ENCODE measurements around the gene NMT2.

NMT2 gene

GRCh38 chr10:15201589-15202300 is 33.3 kb upstream of the NMT2 start:
- Histone ChIP-seq H3K27me3 (no peaks in the 10 kb centered on the region), H3K4me1 (no peaks in the 10 kb centered on the region; the same call in 1 of the 2 replicates), H3K36me3 (peaks cover 3% of the 10 kb centered on the region; the same call in 1 of the 2 replicates), H3K27ac (no peak overlapping the region), H3K4me3 (no peak overlapping the region), H3K9ac (no peak overlapping the region), H3K9me3 (no peaks in the 10 kb centered on the region), H3K4me2 (no peak overlapping the region), H4K20me1 (no peaks in the 10 kb centered on the region)
- TF ChIP-seq Cebpa-rat (IDR thresholded peaks at IDR 0.05) = no peak

- no peaks in the 10 kb centered on the region for H3K27me3 ChIP-seq
- H3K4me1 ChIP-seq = no peaks in the 10 kb centered on the region; the same call in 1 of the 2 replicates
- no peak overlapping the region for H3K4me3 ChIP-seq
- H3K4me2 ChIP-seq = no peak overlapping the region
- no peak overlapping the region for H3K9ac ChIP-seq
- H3K36me3 ChIP-seq = peaks cover under 1% of the 10 kb centered on the region; the same call in 1 of the 2 replicates
- no peaks in the 10 kb centered on the region for H4K20me1 ChIP-seq
- no peak for TF ChIP-seq Cebpa-rat (IDR thresholded peaks at IDR 0.05)
- no peaks in the 10 kb centered on the region for H3K9me3 ChIP-seq
- no peak overlapping the region for H3K27ac ChIP-seq
Measured at GRCh38 chr10:15200626-15201025, 32.1 kb upstream of the NMT2 start.

GRCh38 chr10:15197911-15198310 is 29.4 kb upstream of the NMT2 start:
- peaks cover 11% of the 10 kb centered on the region; the same call in 1 of the 2 replicates for H3K9me3 ChIP-seq
- H3K4me3 ChIP-seq = no peak overlapping the region
- H3K4me1 ChIP-seq = no peaks in the 10 kb centered on the region; the same call in 1 of the 2 replicates
- H3K27ac ChIP-seq = no peak overlapping the region
- no peak overlapping the region for H3K4me2 ChIP-seq
- H3K27me3 ChIP-seq = no peaks in the 10 kb centered on the region
- TF ChIP-seq Cebpa-rat (IDR thresholded peaks at IDR 0.05) = no peak
- no peaks in the 10 kb centered on the region for H3K36me3 ChIP-seq
- H3K9ac ChIP-seq = no peak overlapping the region
- H4K20me1 ChIP-seq = no peaks in the 10 kb centered on the region

GRCh38 chr10:15197276-15197675 is 28.8 kb upstream of the NMT2 start:
- H3K4me2 ChIP-seq = no peak overlapping the region
- H3K27me3 ChIP-seq = no peaks in the 10 kb centered on the region
- no peaks in the 10 kb centered on the region for H4K20me1 ChIP-seq
- no peak overlapping the region for H3K9ac ChIP-seq
- peaks cover 11% of the 10 kb centered on the region; the same call in 1 of the 2 replicates for H3K9me3 ChIP-seq
- no peak overlapping the region for H3K4me3 ChIP-seq
- H3K36me3 ChIP-seq = no peaks in the 10 kb centered on the region
- no peak overlapping the region for H3K27ac ChIP-seq
- TF ChIP-seq Cebpa-rat (IDR thresholded peaks at IDR 0.05) = no peak
- H3K4me1 ChIP-seq = peaks cover under 1% of the 10 kb centered on the region; the same call in 1 of the 2 replicates

GRCh38 chr10:15196021-15196834 is 27.7 kb upstream of the NMT2 start:
- H3K4me2 ChIP-seq = no peak overlapping the region
- H3K9ac ChIP-seq = no peak overlapping the region

GRCh38 chr10:15189133-15189885 is 20.8 kb upstream of the NMT2 start:
- no peak for TF ChIP-seq Cebpa-rat (IDR thresholded peaks at IDR 0.05)
- H3K36me3 ChIP-seq = no peaks in the 10 kb centered on the region
- no peak overlapping the region for H3K9ac ChIP-seq
- peaks cover 9% of the 10 kb centered on the region; the same call in 1 of the 2 replicates for H3K4me1 ChIP-seq
- peaks cover 10% of the 10 kb centered on the region; the same call in 1 of the 2 replicates for H3K9me3 ChIP-seq
- H3K4me2 ChIP-seq = no peak overlapping the region
- H4K20me1 ChIP-seq = no peaks in the 10 kb centered on the region
- no peak overlapping the region for H3K27ac ChIP-seq
- no peaks in the 10 kb centered on the region for H3K27me3 ChIP-seq
- H3K4me3 ChIP-seq = no peak overlapping the region

More at GRCh38 chr10:15196021-15196834, 27.7 kb upstream of the NMT2 start:
- no peak for TF ChIP-seq Cebpa-rat (IDR thresholded peaks at IDR 0.05)
- no peak overlapping the region for H3K4me3 ChIP-seq
- peaks cover 11% of the 10 kb centered on the region; the same call in 1 of the 2 replicates for H3K9me3 ChIP-seq
- no peaks in the 10 kb centered on the region for H3K27me3 ChIP-seq
- H3K4me1 ChIP-seq = peaks cover 9% of the 10 kb centered on the region; the same call in 1 of the 2 replicates
- no peaks in the 10 kb centered on the region for H3K36me3 ChIP-seq
- no peak overlapping the region for H3K27ac ChIP-seq
- H4K20me1 ChIP-seq = no peaks in the 10 kb centered on the region

GRCh38 chr10:15188603-15189002 is 20.1 kb upstream of the NMT2 start:
- Histone ChIP-seq H4K20me1 (no peaks in the 10 kb centered on the region), H3K36me3 (no peaks in the 10 kb centered on the region), H3K4me1 (peaks cover 9% of the 10 kb centered on the region; the same call in 1 of the 2 replicates), H3K4me3 (no peak overlapping the region), H3K27ac (no peak overlapping the region), H3K27me3 (no peaks in the 10 kb centered on the region), H3K9me3 (0 out of 2 replicates have a peak, but pooled peaks cover 5% of the 10 kb centered on the region), H3K9ac (no peak overlapping the region), H3K4me2 (no peak overlapping the region)
- TF ChIP-seq Cebpa-rat (IDR thresholded peaks at IDR 0.05) = no peak

- Histone ChIP-seq H3K9ac (no peak overlapping the region), H3K27me3 (no peaks in the 10 kb centered on the region), H3K9me3 (no peaks in the 10 kb centered on the region), H3K4me2 (no peak overlapping the region), H4K20me1 (no peaks in the 10 kb centered on the region), H3K27ac (no peak overlapping the region), H3K4me1 (no peaks in the 10 kb centered on the region), H3K36me3 (no peaks in the 10 kb centered on the region), H3K4me3 (no peak overlapping the region)
- no peak for TF ChIP-seq Cebpa-rat (IDR thresholded peaks at IDR 0.05)
Measured at GRCh38 chr10:15183689-15184481, 15.4 kb upstream of the NMT2 start.
